Common myeloid progenitor, CD34-positive (primary cell): Measurements from ENCODE around the gene MYBPC3.

Experiments used
- CTCF ChIA-PET: fragments of 350-600 bp; sonication (Branson Sonifier 250); formaldehyde crosslinking; loops from one replicate; lab custom pipeline; 2021; ENCODE audit warnings: antibody characterized with exemption; lab: Charles Lee
- POLR2A ChIA-PET: fragments of 350-600 bp; sonication (Branson Sonifier 250); formaldehyde crosslinking; loops from one replicate; lab custom pipeline; 2021; ENCODE audit warnings: antibody characterized with exemption; lab: Charles Lee
- DNase-seq, 3 donors: peaks; one replicate each; pipeline versions ENCODE4 v3.0.0 to v3.0.0-alpha.2; 2013
- H3K27ac ChIP-seq, 2 experiments: 1 replicate in 1 of 2; 2 replicates in 1 of 2; pipeline ENCODE4 v1.7.0; 2013; ENCODE audit warnings: inconsistent platforms in 2 of 2, low read length in 2 of 2, mild to moderate bottlenecking in 2 of 2, low read depth in 1 of 2, moderate library complexity in 1 of 2; ENCODE audit not compliant: severe bottlenecking in 2 of 2, insufficient read depth in 1 of 2, poor library complexity in 1 of 2
- H3K27me3 ChIP-seq, 5 experiments: replicated peaks in 2 of 5; 1 replicate in 3 of 5; 2 replicates in 2 of 5; pipeline versions ENCODE4 v1.6.1 to v1.7.0; 2013; ENCODE audit warnings: low read length in 4 of 5, mild to moderate bottlenecking in 2 of 5, moderate library complexity in 2 of 5, inconsistent platforms in 1 of 5; ENCODE audit not compliant: insufficient read depth in 5 of 5, control insufficient read depth in 4 of 5
- H3K36me3 ChIP-seq, 4 experiments: 1 replicate in 2 of 4; 2 replicates in 2 of 4; pipeline versions ENCODE4 v1.6.1 to v1.7.0; 2013; ENCODE audit warnings: low read length in 3 of 4, control low read depth in 1 of 4, mild to moderate bottlenecking in 1 of 4; ENCODE audit not compliant: control insufficient read depth in 4 of 4, insufficient read depth in 4 of 4
- H3K4me1 ChIP-seq, 4 experiments: 1 replicate in 3 of 4; 2 replicates in 1 of 4; pipeline versions ENCODE4 v1.6.1 to v1.7.1; 2013; ENCODE audit warnings: low read length in 3 of 4, mild to moderate bottlenecking in 3 of 4, control low read depth in 1 of 4, inconsistent platforms in 1 of 4, moderate library complexity in 1 of 4; ENCODE audit not compliant: control insufficient read depth in 4 of 4, insufficient read depth in 4 of 4; ENCODE audit errors: control extremely low read depth in 1 of 4
- H3K4me3 ChIP-seq, 7 experiments: 1 replicate in 4 of 7; 2 replicates in 3 of 7; pipeline versions ENCODE4 v1.5.1 to v1.7.0; 2013; ENCODE audit warnings: mild to moderate bottlenecking in 7 of 7, low read length in 6 of 7, moderate library complexity in 6 of 7, inconsistent platforms in 2 of 7, low read depth in 2 of 7, control low read depth in 1 of 7; ENCODE audit not compliant: insufficient read depth in 4 of 7, control insufficient read depth in 1 of 7; ENCODE audit errors: extremely low read depth in 1 of 7
- H3K9me3 ChIP-seq, 5 experiments: 1 replicate in 4 of 5; 2 replicates in 1 of 5; pipeline versions ENCODE4 v1.6.1 to v1.7.1; 2013; ENCODE audit warnings: low read length in 4 of 5, mild to moderate bottlenecking in 2 of 5, inconsistent platforms in 1 of 5, low read depth in 1 of 5, moderate library complexity in 1 of 5; ENCODE audit not compliant: control insufficient read depth in 4 of 5, insufficient read depth in 2 of 5; ENCODE audit errors: control extremely low read depth in 1 of 5
- WGBS: methylation state at CpG from one replicate; pipeline ENCODE4 v1.1.5; 2013; ENCODE audit not compliant: insufficient coverage; 5-methylcytosine and 5-hydroxymethylcytosine counted together

The MYBPC3 gene

GRCh38 chr11:47378010-47378835 is 25.7 kb upstream of the MYBPC3 start, which contains the start of gene SPI1:
SPI1 (minus strand) TSS chr11:47378547; CDS start chr11:47378353, 194 bp downstream.
- Histone ChIP-seq H3K36me3 (peaks cover 7 to 41% (median 25%) of the 10 kb centered on the region in 4 experiments), H3K4me3 (peak within 1 kb of the TSS; percentile 68 to 93 (median 78)), H3K27ac (peak within 1 kb of the TSS; percentile 92 to 95), H3K4me1 (peaks cover 3 to 61% (median 58%) of the 10 kb centered on the region in 4 experiments), H3K27me3 (no peaks in the 10 kb centered on the region), H3K9me3 (no peaks in the 10 kb centered on the region)
- peak; percentile 93 to 99 (median 98) for DNase-seq
- ChIA-PET CTCF (interaction anchor here (0.6 to 8.2 kb wide), 10 partner anchors 9 to 142 kb away, joined by 3 to 136 read pairs (median 9); partner anchors contain the start of gene SLC39A13), POLR2A (interaction anchor here (0.5 to 3.7 kb wide), 12 partner anchors 9 to 1034 kb away, joined by 3 to 68 read pairs (median 5); partner anchors contain the start of genes PSMC3 and SLC39A13)
- 2% methylated on average over 23 of the region's 31 CpGs for WGBS

GRCh38 chr11:47377571-47378009 is 25.1 kb upstream of the MYBPC3 start:
- Histone ChIP-seq H3K9me3 (no peaks in the 10 kb centered on the region), H3K36me3 (peaks cover 8 to 38% (median 27%) of the 10 kb centered on the region in 4 experiments), H3K27me3 (no peaks in the 10 kb centered on the region), H3K4me3 (peak overlapping the region; percentile 68 to 93 (median 78)), H3K27ac (peak overlapping the region; percentile 92 to 95), H3K4me1 (peaks cover 3 to 61% (median 56%) of the 10 kb centered on the region in 4 experiments)
- 0% methylated on average over 4 of the region's 5 CpGs for WGBS
- CTCF ChIA-PET: interaction anchor here (0.6 to 8.2 kb wide), 12 partner anchors 8 to 157 kb away, joined by 3 to 136 read pairs (median 9); partner anchors contain the start of gene SLC39A13
- DNase-seq: peak in 1 of 3 donors; percentile 27
- POLR2A ChIA-PET: interaction anchor here (1.1 to 3.7 kb wide), 8 partner anchors 8 to 30 kb away, joined by 3 to 68 read pairs (median 9); partner anchors contain the start of gene SLC39A13

GRCh38 chr11:47376525-47377371 is 24.2 kb upstream of the MYBPC3 start:
- POLR2A ChIA-PET: interaction anchor here (0.5 to 3.7 kb wide), 10 partner anchors 14 to 105 kb away, joined by 3 to 68 read pairs (median 4); partner anchors contain the start of gene SLC39A13
- Histone ChIP-seq H3K4me1 (peaks cover 3 to 61% (median 56%) of the 10 kb centered on the region in 4 experiments), H3K9me3 (no peaks in the 10 kb centered on the region), H3K4me3 (peak overlapping the region; percentile 68 to 93 (median 78)), H3K36me3 (peaks cover 9 to 39% (median 28%) of the 10 kb centered on the region in 4 experiments), H3K27ac (peak overlapping the region; percentile 92 to 95), H3K27me3 (no peaks in the 10 kb centered on the region)
- peak in 1 of 3 donors; percentile 45 for DNase-seq
- WGBS: 5% methylated on average over 8 of the region's 14 CpGs
- CTCF ChIA-PET: interaction anchor here (0.6 to 8.2 kb wide), 11 partner anchors 8 to 158 kb away, joined by 3 to 136 read pairs (median 9); partner anchors contain the start of gene SLC39A13

GRCh38 chr11:47376107-47376524 is 23.6 kb upstream of the MYBPC3 start:
- Histone ChIP-seq H3K9me3 (no peaks in the 10 kb centered on the region), H3K27me3 (no peaks in the 10 kb centered on the region), H3K4me3 (peak overlapping the region; percentile 8 to 93 (median 78)), H3K36me3 (peaks cover 9 to 44% (median 31%) of the 10 kb centered on the region in 4 experiments), H3K27ac (peak overlapping the region; percentile 92 to 95), H3K4me1 (peaks cover 3 to 61% (median 56%) of the 10 kb centered on the region in 4 experiments)
- no peak for DNase-seq
- WGBS: 32% methylated on average over 6 of the region's 8 CpGs
- ChIA-PET CTCF (interaction anchor here (1.0 to 8.2 kb wide), 6 partner anchors 12 to 36 kb away, joined by 5 to 136 read pairs (median 23); partner anchors contain the start of gene SLC39A13), POLR2A (interaction anchor here (0.6 to 3.7 kb wide), 6 partner anchors 17 to 105 kb away, joined by 3 to 68 read pairs (median 4); no protein-coding TSS in a partner anchor)

GRCh38 chr11:47375546-47376085 is 23.1 kb upstream of the MYBPC3 start:
- Histone ChIP-seq H3K36me3 (peaks cover 9 to 44% (median 31%) of the 10 kb centered on the region in 4 experiments), H3K27me3 (no peaks in the 10 kb centered on the region), H3K4me3 (peak overlapping the region in 6 of 7 experiments; percentile 73 to 93 (median 79)), H3K4me1 (peaks cover 3 to 61% (median 56%) of the 10 kb centered on the region in 4 experiments), H3K9me3 (no peaks in the 10 kb centered on the region), H3K27ac (peak overlapping the region; percentile 92 to 95)
- CTCF ChIA-PET: interaction anchor here (2.1 to 9.4 kb wide), 5 partner anchors 13 to 36 kb away, joined by 16 to 217 read pairs (median 65); partner anchors contain the start of gene SLC39A13
- 83% methylated on average over 6 of the region's 13 CpGs for WGBS
- POLR2A ChIA-PET: interaction anchor here (0.6 to 3.7 kb wide), 4 partner anchors 16 to 392 kb away, joined by 3 to 68 read pairs (median 6); no protein-coding TSS in a partner anchor
- DNase-seq: no peak
